PFSK-1 (cell line): ENCODE data around the gene CACNA1D.

Experiments used
- FOXP2 ChIP-seq: optimal IDR thresholded peaks from 2 replicates; pipeline ENCODE3; 2011; ENCODE audit warnings: borderline replicate concordance, control low read depth, inconsistent platforms; ENCODE audit not compliant: insufficient read depth; ENCODE audit errors: extremely low read length, extremely low read depth
- POLR2AphosphoS5 ChIP-seq: IDR thresholded peaks from 2 replicates; pipeline ENCODE4 v1.6.1; 2012; ENCODE audit warnings: low read depth, mild to moderate bottlenecking, control low read depth, low read length, moderate library complexity

GRCh38 chr3:53534676-53535400 lies 40.4 kb downstream of the CACNA1D start:
- TF ChIP-seq POLR2AphosphoS5, result no peak
- TF ChIP-seq FOXP2, result no peak
